Superior temporal gyrus (tissue), 1 donor: Measurements from ENCODE around the gene SCGB3A2.

ENCODE experiments used
- DNase-seq: peaks from one replicate; pipeline ENCODE4 v3.0.0-alpha.2; 2016; ENCODE audit errors: extremely low spot score

The SCGB3A2 gene

DNA sequence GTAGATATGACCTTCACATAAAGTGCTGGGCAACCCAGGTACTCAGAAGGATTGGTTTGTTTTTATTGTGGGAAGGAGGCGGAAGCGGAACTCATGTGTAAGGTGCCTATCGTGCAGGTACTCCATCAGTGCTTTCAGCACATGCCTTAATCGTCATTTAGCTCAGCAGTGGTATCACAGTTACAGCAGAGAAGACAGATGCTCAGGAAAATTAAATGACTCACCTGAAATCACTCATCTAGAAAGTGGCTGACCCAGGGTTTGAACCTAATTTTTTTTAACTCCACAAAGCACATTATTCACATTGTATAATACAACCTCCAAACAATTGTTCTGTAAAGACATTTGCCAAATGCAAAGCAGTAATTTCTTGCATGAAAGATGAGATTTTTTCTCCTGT lies 25.6 kb downstream of the SCGB3A2 start:
- no peak for DNase-seq

- no peak for DNase-seq
These were observed 28.0 kb downstream of the SCGB3A2 start, which contains the start of gene C5orf46 for GRCh38 chr5:147906326-147907095. Gene C5orf46, minus strand, starts transcription at chr5:147906538. Its CDS starts 37 bp downstream, at chr5:147906501.

GRCh38 chr5:147911427-147911826 lies 32.9 kb downstream of the SCGB3A2 start:
- peak; percentile 53 for DNase-seq

- no peak for DNase-seq
These were observed 33.5 kb downstream of the SCGB3A2 start for GRCh38 chr5:147912011-147912410.

DNA sequence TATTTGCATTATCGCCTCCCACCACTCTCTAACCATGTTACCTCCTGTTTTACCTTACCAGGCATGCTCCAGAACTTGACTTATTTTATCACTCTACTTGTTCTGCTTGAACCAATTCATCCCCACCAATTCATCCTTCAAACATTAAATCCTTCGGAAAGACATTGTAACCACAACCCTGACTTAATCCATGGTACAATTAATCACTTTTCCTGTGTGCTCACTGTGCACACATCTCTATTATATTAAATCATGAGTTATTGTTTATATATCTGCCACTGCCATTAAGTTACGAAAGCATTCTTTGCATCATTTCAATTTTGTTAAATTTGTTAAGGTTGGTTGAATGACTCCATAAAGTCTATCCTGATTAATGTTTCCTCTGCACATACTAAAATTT lies 35.3 kb downstream of the SCGB3A2 start:
- DNase-seq = no peak

DNA sequence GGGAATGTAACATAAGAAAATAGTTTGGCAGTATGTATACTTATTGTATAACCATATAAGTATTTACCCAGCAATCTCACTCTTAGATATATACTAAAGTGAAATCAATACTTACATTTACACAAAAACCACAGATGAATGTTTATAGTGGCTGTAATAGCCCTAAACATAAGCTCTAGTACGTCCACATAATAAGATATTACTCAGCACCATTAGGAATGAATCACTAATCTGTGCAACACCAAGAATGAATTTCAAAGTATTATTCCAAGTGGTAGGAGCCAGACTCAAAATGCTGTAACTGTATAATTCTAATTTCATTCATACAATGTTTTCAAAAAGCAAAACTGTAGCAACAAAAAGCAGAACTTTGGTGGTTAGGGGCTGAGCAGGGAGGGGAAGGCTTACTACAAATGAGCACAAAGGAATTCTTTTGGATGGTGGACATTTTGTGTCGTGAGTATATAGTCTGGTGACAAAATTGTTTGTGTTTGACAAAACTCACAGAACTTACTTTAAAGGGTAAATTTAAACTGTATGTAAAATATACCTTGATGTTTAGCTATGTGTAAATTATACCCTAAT lies 39.7 kb downstream of the SCGB3A2 start:
- no peak for DNase-seq

DNA sequence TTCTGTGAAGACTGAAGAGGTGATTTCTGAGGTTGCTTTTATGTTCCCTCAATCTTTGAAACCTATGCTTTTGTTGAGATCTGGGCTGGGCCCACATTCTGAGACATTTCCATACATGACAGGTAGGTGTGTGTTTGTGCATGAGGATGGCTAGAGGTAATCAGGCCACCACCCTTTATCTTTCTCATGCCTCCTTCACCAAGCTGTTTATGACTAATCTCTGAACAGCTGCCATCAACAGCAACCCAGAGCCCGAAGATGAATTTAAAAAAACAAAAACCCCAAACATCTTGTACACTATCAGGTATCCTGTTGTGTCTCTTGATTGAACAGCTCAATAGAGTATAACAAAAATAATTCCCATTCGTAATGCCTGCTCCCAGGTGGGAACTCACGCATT lies 40.4 kb downstream of the SCGB3A2 start:
- DNase-seq = no peak

GRCh38 chr5:147920420-147921030 lies 42.0 kb downstream of the SCGB3A2 start:
- no peak for DNase-seq

- no peak for DNase-seq
These were observed 42.6 kb downstream of the SCGB3A2 start for GRCh38 chr5:147921136-147921535.

- DNase-seq = no peak
These were observed 46.5 kb downstream of the SCGB3A2 start for GRCh38 chr5:147925020-147925419.

GRCh38 chr5:147927901-147928300 lies 49.4 kb downstream of the SCGB3A2 start:
- DNase-seq = no peak

DNA sequence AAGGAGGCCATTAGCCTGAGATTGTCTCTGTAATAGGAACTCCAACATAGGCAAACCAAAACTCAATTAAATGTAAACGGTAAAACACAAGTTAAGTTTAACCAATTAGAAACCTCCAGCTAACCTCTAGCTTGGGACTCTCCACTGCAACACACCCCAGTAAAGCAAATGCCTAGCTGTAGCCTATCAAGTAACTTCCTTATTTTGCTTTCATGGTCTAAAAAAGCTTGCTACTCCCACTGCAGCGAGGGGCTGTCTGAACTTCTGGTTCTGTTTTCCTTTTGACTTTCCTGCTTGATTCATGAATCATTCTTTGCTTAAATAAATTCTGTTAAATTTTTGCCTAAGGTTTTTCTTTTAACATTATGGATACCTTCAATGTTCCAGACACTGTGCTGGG lies 52.3 kb downstream of the SCGB3A2 start:
- no peak for DNase-seq
